ENCODE results near the gene HIPK2.

Gene HIPK2

GRCh38 chr7:139750459-139751095 is 27.2 kb downstream of the HIPK2 start:
- Histone ChIP-seq H3K4me2 (no peak overlapping the region), H3K27ac (no peak overlapping the region), H3K4me3 (IDR thresholded peaks at IDR 0.05; ENCODE audit: insufficient read depth, low read depth, low read length) (no peak overlapping the region), H3K4me1 (ENCODE audit: low read depth, poor library complexity, severe bottlenecking) (peaks cover 7% of the 10 kb centered on the region), H3K79me2 (ENCODE audit: insufficient read depth, low read depth) (peaks cover 48% of the 10 kb centered on the region; the same call in 1 of the 2 replicates), H3K36me3 (ENCODE audit: insufficient read depth) (no peaks in the 10 kb centered on the region), H4K20me1 (ENCODE audit: insufficient read depth) (peaks cover 15% of the 10 kb centered on the region; the same call in 1 of the 2 replicates), H3K9ac (no peak overlapping the region), H2AFZ (ENCODE audit: low read depth) (no peak overlapping the region), H3K27me3 (ENCODE audit: insufficient read depth, low read depth) (no peaks in the 10 kb centered on the region)
- TF ChIP-seq CTCF (conservative IDR thresholded peaks at IDR 0.05; ENCODE audit: low read depth, low read length) = no peak

GRCh38 chr7:139749545-139749944 is 28.3 kb downstream of the HIPK2 start:
- no peak for TF ChIP-seq CTCF (conservative IDR thresholded peaks at IDR 0.05; ENCODE audit: low read depth, low read length)
- no peak overlapping the region for H3K9ac ChIP-seq
- H3K27me3 ChIP-seq (ENCODE audit: insufficient read depth, low read depth) = no peaks in the 10 kb centered on the region
- H3K4me1 ChIP-seq (ENCODE audit: low read depth, poor library complexity, severe bottlenecking) = peaks cover 10% of the 10 kb centered on the region
- no peaks in the 10 kb centered on the region for H3K36me3 ChIP-seq (ENCODE audit: insufficient read depth)
- H3K4me2 ChIP-seq = no peak overlapping the region
- H3K79me2 ChIP-seq (ENCODE audit: insufficient read depth, low read depth) = peaks cover 53% of the 10 kb centered on the region; the same call in 1 of the 2 replicates
- no peak overlapping the region for H2AFZ ChIP-seq (ENCODE audit: low read depth)
- H3K4me3 ChIP-seq (IDR thresholded peaks at IDR 0.05; ENCODE audit: insufficient read depth, low read depth, low read length) = no peak overlapping the region
- peaks cover 15% of the 10 kb centered on the region; the same call in 1 of the 2 replicates for H4K20me1 ChIP-seq (ENCODE audit: insufficient read depth)
- no peak overlapping the region for H3K27ac ChIP-seq

GRCh38 chr7:139748941-139749340 is 28.9 kb downstream of the HIPK2 start:
- no peak for TF ChIP-seq CTCF (conservative IDR thresholded peaks at IDR 0.05; ENCODE audit: low read depth, low read length)
- Histone ChIP-seq H3K9ac (no peak overlapping the region), H2AFZ (ENCODE audit: low read depth) (no peak overlapping the region), H3K27ac (no peak overlapping the region), H3K4me3 (IDR thresholded peaks at IDR 0.05; ENCODE audit: insufficient read depth, low read depth, low read length) (no peak overlapping the region), H3K4me2 (no peak overlapping the region), H3K4me1 (ENCODE audit: low read depth, poor library complexity, severe bottlenecking) (peaks cover 16% of the 10 kb centered on the region), H3K79me2 (ENCODE audit: insufficient read depth, low read depth) (peaks cover 59% of the 10 kb centered on the region; the same call in 1 of the 2 replicates), H3K27me3 (ENCODE audit: insufficient read depth, low read depth) (no peaks in the 10 kb centered on the region), H4K20me1 (ENCODE audit: insufficient read depth) (peaks cover 15% of the 10 kb centered on the region; the same call in 1 of the 2 replicates), H3K36me3 (ENCODE audit: insufficient read depth) (no peaks in the 10 kb centered on the region)

GRCh38 chr7:139748373-139748765 is 29.4 kb downstream of the HIPK2 start:
- H3K36me3 ChIP-seq (ENCODE audit: insufficient read depth) = no peaks in the 10 kb centered on the region
- H3K4me2 ChIP-seq = no peak overlapping the region
- H4K20me1 ChIP-seq (ENCODE audit: insufficient read depth) = peaks cover 15% of the 10 kb centered on the region; the same call in 1 of the 2 replicates
- no peak overlapping the region for H3K9ac ChIP-seq
- H3K4me1 ChIP-seq (ENCODE audit: low read depth, poor library complexity, severe bottlenecking) = peaks cover 18% of the 10 kb centered on the region
- no peak overlapping the region for H3K4me3 ChIP-seq (IDR thresholded peaks at IDR 0.05; ENCODE audit: insufficient read depth, low read depth, low read length)
- TF ChIP-seq CTCF (conservative IDR thresholded peaks at IDR 0.05; ENCODE audit: low read depth, low read length) = no peak
- no peaks in the 10 kb centered on the region for H3K27me3 ChIP-seq (ENCODE audit: insufficient read depth, low read depth)
- no peak overlapping the region for H3K27ac ChIP-seq
- peaks cover 65% of the 10 kb centered on the region; the same call in 1 of the 2 replicates for H3K79me2 ChIP-seq (ENCODE audit: insufficient read depth, low read depth)
- no peak overlapping the region for H2AFZ ChIP-seq (ENCODE audit: low read depth)

All from KMS-11 (cell line).